HepG2 (cell line): ENCODE measurements around the gene PDZD2. TPM values are rescaled to one million over a fixed set of nuclear protein-coding genes. Genes with fewer than 3 reads are reported as not detected.
A peak's percentile ranks its signal among the peaks of the same experiment; 100 is the strongest.

Source experiments
- ATAC-seq: fragments of 200-7000 bp; cut with Tn5 transposase; 3 replicates; pipeline ENCODE4 v1.9.1; 2020; ENCODE audit warnings: mild to moderate bottlenecking, moderate library complexity
- BruUV-seq: library from RNA; stranded (reverse); fragments of 400-500 nt; replicated peaks from 2 replicates; lab custom pipeline; 2021; lab: Mats Ljungman, UMichigan
- CTCF ChIA-PET: fragments of 300-600 bp; formaldehyde crosslinking; extraction: SDS; loops from one replicate; lab custom pipeline; 2021; ENCODE audit warnings: low total read pairs, inconsistent platforms, low intra/inter-chr PET ratio; lab: Yijun Ruan, JAX
- POLR2A ChIA-PET: fragments of 350-600 bp; sonication (Branson Sonifier 250); formaldehyde crosslinking; loops from one replicate; lab custom pipeline; 2020; ENCODE audit warnings: antibody characterized with exemption, inconsistent platforms; lab: Yijun Ruan, JAX
- DNase-seq: peaks from one replicate; pipeline ENCODE4 v3.0.0-alpha.2; 2015; ENCODE audit warnings: low spot score
- FAIRE-seq: peaks from 3 replicates; lab custom pipeline; 2011; peaks lifted over from hg19 to GRCh38; lab: Jason Lieb, UNC
- H2AFZ ChIP-seq: one replicate; pipeline ENCODE4 v1.6.1; 2011; ENCODE audit warnings: low read length, inconsistent platforms
- H3K27ac ChIP-seq: fragments of 300-600 bp; 3 replicates; pipeline ENCODE4 v1.8.0; 2011; ENCODE audit warnings: mixed run types, mild to moderate bottlenecking, mixed read lengths, low read length, inconsistent platforms; ENCODE audit not compliant: insufficient read depth; ENCODE audit errors: extremely low read length
- H3K27me3 ChIP-seq, 2 experiments: fragments of 200-600 bp in 1 of 2; 2 replicates in 1 of 2; 3 replicates in 1 of 2; pipeline versions ENCODE4 v1.6.0 to v1.8.0; 2011; ENCODE audit warnings: low read length in 2 of 2, mild to moderate bottlenecking in 2 of 2, moderate library complexity in 2 of 2, inconsistent platforms in 1 of 2; ENCODE audit not compliant: insufficient read depth in 2 of 2, control insufficient read depth in 1 of 2
- H3K36me3 ChIP-seq, 2 experiments: fragments of 200-600 bp in 1 of 2; replicated peaks in 1 of 2; 2 replicates in 1 of 2; 3 replicates in 1 of 2; pipeline versions ENCODE4 v1.5.1 to v1.8.0; 2011; ENCODE audit warnings: low read length in 2 of 2, inconsistent platforms in 1 of 2; ENCODE audit not compliant: insufficient read depth in 2 of 2, control insufficient read depth in 1 of 2
- H3K4me1 ChIP-seq: 2 replicates; pipeline ENCODE4 v1.5.1; 2012; ENCODE audit warnings: low read length, inconsistent platforms; ENCODE audit not compliant: insufficient read depth
- H3K4me2 ChIP-seq: 2 replicates; pipeline ENCODE4 v1.6.0; 2011; ENCODE audit warnings: low read depth, low read length, inconsistent platforms
- H3K4me3 ChIP-seq, 3 experiments: fragments of 200-600 bp in 1 of 3; sonication (generic), shearing (Covaris generic) in 1 of 3; replicated peaks in 1 of 3; 2 replicates each; pipeline ENCODE4 v1.5.1; 2011 to 2016; ENCODE audit warnings: low read length in 3 of 3, inconsistent platforms in 2 of 3, low read depth in 2 of 3, mild to moderate bottlenecking in 2 of 3, control low read depth in 1 of 3, mixed read lengths in 1 of 3; ENCODE audit not compliant: insufficient read depth in 1 of 3
- H3K79me2 ChIP-seq: one replicate; pipeline ENCODE4 v1.6.1; 2011; ENCODE audit warnings: low read length, inconsistent platforms; ENCODE audit not compliant: insufficient read depth
- H3K9ac ChIP-seq: 2 replicates; pipeline ENCODE4 v1.6.0; 2011; ENCODE audit warnings: mild to moderate bottlenecking, low read depth, low read length, inconsistent platforms; ENCODE audit not compliant: insufficient read depth
- H3K9me3 ChIP-seq: 2 replicates; pipeline ENCODE4 v1.5.1; 2012; ENCODE audit warnings: mild to moderate bottlenecking, low read length
- H4K20me1 ChIP-seq: 2 replicates; pipeline ENCODE4 v1.6.0; 2011; ENCODE audit warnings: inconsistent platforms, mild to moderate bottlenecking, low read length, moderate library complexity; ENCODE audit not compliant: insufficient read depth
- MNT ChIP-seq: fragments of 450-650 bp; IDR thresholded peaks from 2 replicates; pipeline ENCODE4 v1.6.1; 2016
- NONO ChIP-seq, 2 experiments: fragments of 450-650 bp in 1 of 2; sonication (generic) in 1 of 2; formaldehyde crosslinking in 1 of 2; IDR thresholded peaks in 1 of 2; conservative IDR thresholded peaks in 1 of 2; 2 replicates each; pipeline versions ENCODE4 v1.6.1 to v1.8.0; 2017 to 2022; ENCODE audit warnings: mild to moderate bottlenecking in 1 of 2, missing genetic modification reagents in 1 of 2, moderate library complexity in 1 of 2
- ZNF138 ChIP-seq: sonication (generic); formaldehyde crosslinking; IDR thresholded peaks from 2 replicates; pipeline ENCODE4 v1.5.0; 2020; ENCODE audit warnings: mild to moderate bottlenecking, low read depth, missing genetic modification reagents
- ZNF318 ChIP-seq: sonication (generic); formaldehyde crosslinking; IDR thresholded peaks from 2 replicates; pipeline ENCODE4 v1.4.0; 2020; ENCODE audit warnings: mild to moderate bottlenecking, missing genetic modification reagents
- ZNF350 ChIP-seq: sonication (generic); formaldehyde crosslinking; IDR thresholded peaks from 2 replicates; pipeline ENCODE4 v1.4.0; 2020; ENCODE audit warnings: mild to moderate bottlenecking, low read depth, missing genetic modification reagents, borderline replicate concordance
- ZNF75D ChIP-seq: sonication (generic); formaldehyde crosslinking; IDR thresholded peaks from 2 replicates; pipeline ENCODE4 v1.8.1; 2023; ENCODE audit warnings: missing genetic modification reagents, mild to moderate bottlenecking, borderline replicate concordance
- ZNF800 ChIP-seq: sonication (generic); formaldehyde crosslinking; IDR thresholded peaks from 2 replicates; pipeline ENCODE4 v1.4.0; 2020; ENCODE audit warnings: missing genetic modification reagents
- WGBS: methylation state at CpG from one replicate; pipeline ENCODE4 v1.1.6; 2017; ENCODE audit warnings: low lambda C conversion rate; 5-methylcytosine and 5-hydroxymethylcytosine counted together
- in situ Hi-C: cut with HindIII; loops from 2 replicates; pipeline ENCODE4 v1.10.0; 2017; ENCODE audit warnings: low pct_unique_long_range_greater_than_20kb; ENCODE audit not compliant: extremely low pct_ligation_motif_present
- intact Hi-C: fragments of 100-400 bp; cut with micrococcal nuclease; formaldehyde crosslinking; loops from one replicate; pipeline ENCODE4 v1.10.0; 2022; ENCODE audit not compliant: unreplicated experiment
- polyA plus RNA-seq, 8 experiments: library from polyadenylated mRNA; depleted of rRNA in 3 of 8; stranded (reverse) in 7 of 8; unstranded in 1 of 8; fragments of >200 nt; fragmentation: Illumina TruSeq in 4 of 8; extraction: Trizol in 4 of 8; gene quantifications; 2 replicates each; pipeline versions ENCODE4 v1.2.1 to v1.2.3, GENCODE V29; 2011 to 2016; ENCODE audit warnings: low read depth in 4 of 8, missing spikeins in 1 of 8, mixed read lengths in 1 of 8; ENCODE audit not compliant: insufficient read depth in 1 of 8
- total RNA-seq, 5 experiments: library from RNA; depleted of rRNA; stranded (reverse); fragments of >200 nt; fragmentation: Illumina TruSeq; extraction: Trizol; gene quantifications; 2 replicates each; pipeline ENCODE4 v1.2.3, GENCODE V29; 2016; ENCODE audit warnings: low read depth in 1 of 5

PDZD2 gene
- total and polyA plus RNA-seq, 2 of the 13 experiments (the other 11 are each of a cell fraction or from before 2014, with no cell fraction given): 0.04 TPM; not detected in 1

- H3K27ac ChIP-seq: no peak overlapping the region
- no peak for FAIRE-seq
- WGBS: 0% methylated on average over 4 of the region's 4 CpGs
- H3K4me2 ChIP-seq: no peak overlapping the region
- TF ChIP-seq ZNF350 (CRISPR knock-in tag) (no peak), NONO (IDR thresholded peaks at IDR 0.05) (no peak), NONO (CRISPR knock-in tag; conservative IDR thresholded peaks at IDR 0.05) (no peak), ZNF75D (CRISPR knock-in tag) (no peak), ZNF318 (CRISPR knock-in tag) (no peak), MNT (peak; percentile 81), ZNF138 (CRISPR knock-in tag) (no peak), ZNF800 (no peak)
- H3K9me3 ChIP-seq: no peaks in the 10 kb centered on the region
- no peak for DNase-seq
- ChIA-PET POLR2A (no interaction called here), CTCF (no interaction called here)
- no peaks in the 10 kb centered on the region for H4K20me1 ChIP-seq
- no peak overlapping the region for H2AFZ ChIP-seq
- H3K36me3 ChIP-seq: no peaks in the 10 kb centered on the region
- no peak overlapping the region for H3K4me3 ChIP-seq
- no peaks in the 10 kb centered on the region for H3K79me2 ChIP-seq
- no peaks in the 10 kb centered on the region for H3K4me1 ChIP-seq
- intact Hi-C loops (no loop called here), in situ Hi-C loops (no loop called here)
- H3K27me3 ChIP-seq: peaks cover 4 to 56% of the 10 kb centered on the region in 2 experiments; a peak in 4 of 5 replicates
- no TSS peak for BruUV-seq
- ATAC-seq: no peak
- no peak overlapping the region for H3K9ac ChIP-seq
Observed at GRCh38 chr5:31641059-31641458, 2.1 kb downstream of the PDZD2 start.
